Peyer's patch (tissue), 4 donors: ENCODE results near the gene SNX9.

Experiments
- POLR2A ChIP-seq, 2 donors: fragments of 450-650 bp; IDR thresholded peaks; one replicate each; pipeline ENCODE4 v1.5.1; 2017; ENCODE audit warnings: antibody characterized with exemption in 2 of 2, mild to moderate bottlenecking in 2 of 2, moderate library complexity in 2 of 2
- TF ChIP-seq, protein P1 (sequence below), 6 experiments: fragments of 450-650 bp in 4 of 6; fragments of 200-600 bp in 2 of 6; sonication (generic) in 1 of 6; IDR thresholded peaks; one replicate each; pipeline ENCODE4 v1.5.1; 2017 to 2019; ENCODE audit warnings: antibody characterized with exemption in 6 of 6, mild to moderate bottlenecking in 3 of 6, moderate library complexity in 1 of 6

DNA sequence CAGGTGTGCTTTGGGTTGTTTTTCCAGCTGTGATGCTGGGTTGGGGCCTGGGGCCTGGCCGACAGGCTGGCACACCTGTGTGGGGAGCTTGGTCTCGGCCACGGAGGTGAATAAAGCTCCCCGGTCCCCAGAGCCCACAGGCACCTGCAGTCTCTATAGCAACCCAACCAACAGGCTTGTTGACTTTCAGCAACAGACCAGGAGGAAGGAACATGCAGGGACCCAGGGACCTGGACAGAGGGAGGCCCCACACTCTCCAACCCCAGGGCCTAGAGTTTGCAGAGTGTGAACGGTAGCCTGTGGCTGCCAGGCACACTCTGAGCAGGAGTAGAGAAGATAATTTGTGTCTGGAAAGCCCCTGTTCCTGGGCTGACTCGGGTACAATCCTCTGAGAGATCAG is 144.0 kb downstream of the SNX9 start:
- TF ChIP-seq, protein P1, sequence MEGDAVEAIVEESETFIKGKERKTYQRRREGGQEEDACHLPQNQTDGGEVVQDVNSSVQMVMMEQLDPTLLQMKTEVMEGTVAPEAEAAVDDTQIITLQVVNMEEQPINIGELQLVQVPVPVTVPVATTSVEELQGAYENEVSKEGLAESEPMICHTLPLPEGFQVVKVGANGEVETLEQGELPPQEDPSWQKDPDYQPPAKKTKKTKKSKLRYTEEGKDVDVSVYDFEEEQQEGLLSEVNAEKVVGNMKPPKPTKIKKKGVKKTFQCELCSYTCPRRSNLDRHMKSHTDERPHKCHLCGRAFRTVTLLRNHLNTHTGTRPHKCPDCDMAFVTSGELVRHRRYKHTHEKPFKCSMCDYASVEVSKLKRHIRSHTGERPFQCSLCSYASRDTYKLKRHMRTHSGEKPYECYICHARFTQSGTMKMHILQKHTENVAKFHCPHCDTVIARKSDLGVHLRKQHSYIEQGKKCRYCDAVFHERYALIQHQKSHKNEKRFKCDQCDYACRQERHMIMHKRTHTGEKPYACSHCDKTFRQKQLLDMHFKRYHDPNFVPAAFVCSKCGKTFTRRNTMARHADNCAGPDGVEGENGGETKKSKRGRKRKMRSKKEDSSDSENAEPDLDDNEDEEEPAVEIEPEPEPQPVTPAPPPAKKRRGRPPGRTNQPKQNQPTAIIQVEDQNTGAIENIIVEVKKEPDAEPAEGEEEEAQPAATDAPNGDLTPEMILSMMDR (IDR thresholded peaks at IDR 0.05): no peak
- no peak for TF ChIP-seq POLR2A (IDR thresholded peaks at IDR 0.05)
